Testis (tissue), 3 donors: ENCODE results near the gene WFIKKN1. TPM values are rescaled to one million over a fixed set of nuclear protein-coding genes. Genes with fewer than 3 reads are reported as not detected.

Source experiments
- DNase-seq: peaks from one replicate; pipeline ENCODE4 v3.0.0-alpha.2; 2019
- H3K27ac ChIP-seq, 2 donors: fragments of 200-600 bp; sonication (generic); one replicate each; pipeline ENCODE4 v1.5.1; 2019
- H3K27me3 ChIP-seq: fragments of 200-600 bp; sonication (generic); one replicate; pipeline ENCODE4 v1.5.1; 2019
- H3K36me3 ChIP-seq: fragments of 200-600 bp; sonication (generic); one replicate; pipeline ENCODE4 v1.5.1; 2017; ENCODE audit warnings: low read depth; ENCODE audit errors: missing control alignments
- H3K4me1 ChIP-seq: fragments of 200-600 bp; sonication (generic); one replicate; pipeline ENCODE4 v1.5.1; 2019
- H3K4me3 ChIP-seq, 2 donors: fragments of 200-600 bp; sonication (generic); one replicate each; pipeline ENCODE4 v1.5.1; 2017 to 2019
- H3K9me3 ChIP-seq: fragments of 200-600 bp; sonication (generic); one replicate; pipeline ENCODE4 v1.5.1; 2017
- CTCF ChIP-seq, 3 experiments: fragments of 450-650 bp in 2 of 3; fragments of 200-600 bp in 1 of 3; sonication (generic) in 1 of 3; IDR thresholded peaks; one replicate each; pipeline ENCODE4 v1.5.1; 2016 to 2019; ENCODE audit warnings: antibody characterized with exemption in 3 of 3, mild to moderate bottlenecking in 2 of 3, moderate library complexity in 1 of 3
- POLR2A ChIP-seq: fragments of 450-650 bp; IDR thresholded peaks from one replicate; pipeline ENCODE4 v1.6.1; 2017; ENCODE audit warnings: antibody characterized with exemption, mild to moderate bottlenecking, moderate library complexity
- WGBS, 2 donors: methylation state at CpG; one replicate each; pipeline ENCODE4 v1.1.5; 2018; 5-methylcytosine and 5-hydroxymethylcytosine counted together
- intact Hi-C: fragments of 100-400 bp; cut with DNase I; formaldehyde crosslinking; loops from one replicate; pipeline ENCODE4 v1.15.1; 2023; ENCODE audit warnings: low total_unique reads
- polyA plus RNA-seq: library from polyadenylated mRNA; stranded (reverse); fragments of 350-450 nt; fragmentation: Illumina TruSeq; extraction: RNeasy Lipid Tissue Mini Kit (QIAGEN cat#74804); gene quantifications from one replicate; pipeline ENCODE4 v1.2.3, GENCODE V29; 2014; ENCODE audit warnings: low read depth, low replicate concordance; ENCODE audit not compliant: insufficient read depth
- total RNA-seq, 2 donors: library from RNA; depleted of rRNA; stranded (reverse); fragments of >200 nt; gene quantifications; one replicate each; pipeline ENCODE4 v1.2.3, GENCODE V29; 2016

Gene WFIKKN1
- total and polyA plus RNA-seq, 3 donors from 2014 or later = 1.1 to 10.5 (median 3.5) TPM

- Histone ChIP-seq H3K27ac (no peak overlapping the region), H3K36me3 (no peaks in the 10 kb centered on the region), H3K9me3 (no peaks in the 10 kb centered on the region), H3K4me1 (peaks cover 40% of the 10 kb centered on the region), H3K27me3 (no peaks in the 10 kb centered on the region), H3K4me3 (no peak overlapping the region)
- intact Hi-C loops = loop anchor here (2.0 kb wide), 1 partner anchor 59 kb away; the partner anchor contains the start of gene CIAO3
- no peak for TF ChIP-seq POLR2A
- TF ChIP-seq CTCF (IDR thresholded peaks at IDR 0.05) = no peak
- no peak for DNase-seq
- 55 to 79% methylated on average over 13 to 28 of the region's 28 CpGs for WGBS, 2 donors
Measured at GRCh38 chr16:681746-682427, 51.1 kb downstream of the WFIKKN1 start.

GRCh38 chr16:682493-683395, 52.0 kb downstream of the WFIKKN1 start:
- 81 to 86% methylated on average over 18 to 33 of the region's 36 CpGs for WGBS, 2 donors
- H3K4me1 ChIP-seq = peaks cover 40% of the 10 kb centered on the region
- DNase-seq = no peak
- TF ChIP-seq POLR2A (no peak), CTCF (IDR thresholded peaks at IDR 0.05) (no peak)
- H3K4me3 ChIP-seq = no peak overlapping the region
- H3K9me3 ChIP-seq = no peaks in the 10 kb centered on the region
- no peak overlapping the region for H3K27ac ChIP-seq
- no peaks in the 10 kb centered on the region for H3K36me3 ChIP-seq
- intact Hi-C loops = loop anchor here (2.0 kb wide), 1 partner anchor 58 kb away; the partner anchor contains the start of gene CIAO3
- no peaks in the 10 kb centered on the region for H3K27me3 ChIP-seq

GRCh38 chr16:683396-684070, 52.7 kb downstream of the WFIKKN1 start:
- 11 to 20% methylated on average over 7 to 42 of the region's 57 CpGs for WGBS, 2 donors

More at GRCh38 chr16:683396-684070, 52.7 kb downstream of the WFIKKN1 start:
- TF ChIP-seq CTCF (IDR thresholded peaks at IDR 0.05) = no peak
- DNase-seq = no peak
- H3K4me3 ChIP-seq = peak overlapping the region; percentile 51 to 56
- H3K36me3 ChIP-seq = no peaks in the 10 kb centered on the region
- intact Hi-C loops = loop anchor here (2.0 kb wide), 1 partner anchor 57 kb away; the partner anchor contains the start of gene CIAO3
- H3K9me3 ChIP-seq = no peaks in the 10 kb centered on the region
- H3K4me1 ChIP-seq = peaks cover 40% of the 10 kb centered on the region
- no peaks in the 10 kb centered on the region for H3K27me3 ChIP-seq
- peak overlapping the region; percentile 45 to 79 for H3K27ac ChIP-seq

Other genes starting within 250 kb of the WFIKKN1 start
- 100 to 1,000 TPM; 261 to 265 TPM for gene PGAP6, start 249.0 kb upstream of the WFIKKN1 start, total RNA-seq
- 121 TPM for gene PGAP6, start 249.0 kb upstream of the WFIKKN1 start, polyA plus RNA-seq
- gene NME4, start 233.8 kb upstream of the WFIKKN1 start, total RNA-seq = 100 to 1,000 TPM in 1 of 2 donors, 10 to 100 TPM in 1; 87.5 to 107 TPM
- gene NME4, start 233.8 kb upstream of the WFIKKN1 start, polyA plus RNA-seq = 79.2 TPM
- 10 to 100 TPM; 52.2 to 56.1 TPM for gene DECR2, start 229.1 kb upstream of the WFIKKN1 start, total RNA-seq
- 33.2 TPM for gene DECR2, start 229.1 kb upstream of the WFIKKN1 start, polyA plus RNA-seq
- 100 to 1,000 TPM; 166 to 186 TPM for gene RAB11FIP3, start 205.3 kb upstream of the WFIKKN1 start, total RNA-seq
- gene RAB11FIP3, start 205.3 kb upstream of the WFIKKN1 start, polyA plus RNA-seq = 61.7 TPM
- gene CAPN15, start 103.3 kb upstream of the WFIKKN1 start, total RNA-seq = 100 to 1,000 TPM; 108 to 115 TPM
- 48.0 TPM for gene CAPN15, start 103.3 kb upstream of the WFIKKN1 start, polyA plus RNA-seq
- gene PRR35, start 70.6 kb upstream of the WFIKKN1 start, total RNA-seq = 1 to 10 TPM; 5.0 to 7.2 TPM
- 1.7 TPM for gene PRR35, start 70.6 kb upstream of the WFIKKN1 start, polyA plus RNA-seq
- 1 to 10 TPM; 4.5 TPM for gene NHLRC4, start 64.0 kb upstream of the WFIKKN1 start, total RNA-seq
- gene NHLRC4, start 64.0 kb upstream of the WFIKKN1 start, polyA plus RNA-seq = 3.0 TPM
- 100 to 1,000 TPM in 1 of 2 donors, 10 to 100 TPM in 1; 95.4 to 123 TPM for gene PIGQ, start 61.0 kb upstream of the WFIKKN1 start, total RNA-seq
- 80.5 TPM for gene PIGQ, start 61.0 kb upstream of the WFIKKN1 start, polyA plus RNA-seq
- 10 to 100 TPM; 47.9 to 51.2 TPM for gene RAB40C, start 40.9 kb upstream of the WFIKKN1 start, total RNA-seq
- 27.6 TPM for gene RAB40C, start 40.9 kb upstream of the WFIKKN1 start, polyA plus RNA-seq
- gene METTL26, start 5.3 kb downstream of the WFIKKN1 start, total RNA-seq = 100 to 1,000 TPM; 161 to 185 TPM
- gene METTL26, start 5.3 kb downstream of the WFIKKN1 start, polyA plus RNA-seq = 72.1 TPM
- gene MCRIP2, start 10.8 kb downstream of the WFIKKN1 start, total RNA-seq = 100 to 1,000 TPM in 1 of 2 donors, 10 to 100 TPM in 1; 83.1 to 134 TPM
- 78.2 TPM for gene MCRIP2, start 10.8 kb downstream of the WFIKKN1 start, polyA plus RNA-seq
- 100 to 1,000 TPM; 155 to 195 TPM for gene WDR90, start 18.4 kb downstream of the WFIKKN1 start, total RNA-seq
- gene WDR90, start 18.4 kb downstream of the WFIKKN1 start, polyA plus RNA-seq = 102 TPM
- gene RHOT2, start 37.1 kb downstream of the WFIKKN1 start, total RNA-seq = 100 to 1,000 TPM; 157 to 176 TPM
- gene RHOT2, start 37.1 kb downstream of the WFIKKN1 start, polyA plus RNA-seq = 77.7 TPM
- 1 to 10 TPM; 8.5 to 9.8 TPM for gene RHBDL1, start 44.7 kb downstream of the WFIKKN1 start, total RNA-seq
- 2.1 TPM for gene RHBDL1, start 44.7 kb downstream of the WFIKKN1 start, polyA plus RNA-seq
- gene STUB1, start 49.4 kb downstream of the WFIKKN1 start, total RNA-seq = 100 to 1,000 TPM; 126 to 160 TPM
- gene STUB1, start 49.4 kb downstream of the WFIKKN1 start, polyA plus RNA-seq = 93.3 TPM
- gene JMJD8, start 53.3 kb downstream of the WFIKKN1 start, total RNA-seq = 100 to 1,000 TPM in 1 of 2 donors, 10 to 100 TPM in 1; 84.2 to 101 TPM
- gene JMJD8, start 53.3 kb downstream of the WFIKKN1 start, polyA plus RNA-seq = 95.5 TPM
- gene WDR24, start 59.4 kb downstream of the WFIKKN1 start, total RNA-seq = 10 to 100 TPM; 33.9 to 39.1 TPM
- gene WDR24, start 59.4 kb downstream of the WFIKKN1 start, polyA plus RNA-seq = 21.4 TPM
- gene FBXL16, start 74.8 kb downstream of the WFIKKN1 start, total RNA-seq = 10 to 100 TPM; 15.8 to 16.1 TPM
- gene FBXL16, start 74.8 kb downstream of the WFIKKN1 start, polyA plus RNA-seq = 23.4 TPM
- 10 to 100 TPM; 34.9 to 50.6 TPM for gene METRN, start 84.1 kb downstream of the WFIKKN1 start, total RNA-seq
- 21.0 TPM for gene METRN, start 84.1 kb downstream of the WFIKKN1 start, polyA plus RNA-seq
- gene ANTKMT, start 90.2 kb downstream of the WFIKKN1 start, total RNA-seq = 100 to 1,000 TPM in 1 of 2 donors, 10 to 100 TPM in 1; 81.1 to 108 TPM
- gene ANTKMT, start 90.2 kb downstream of the WFIKKN1 start, polyA plus RNA-seq = 68.5 TPM
- 1 to 10 TPM; 3.2 to 6.1 TPM for gene CCDC78, start 95.5 kb downstream of the WFIKKN1 start, total RNA-seq
- gene CCDC78, start 95.5 kb downstream of the WFIKKN1 start, polyA plus RNA-seq = 5.7 TPM
- gene HAGHL, start 96.1 kb downstream of the WFIKKN1 start, total RNA-seq = 10 to 100 TPM in 1 of 2 donors, 1 to 10 TPM in 1; 9.9 to 13.7 TPM
- 7.2 TPM for gene HAGHL, start 96.1 kb downstream of the WFIKKN1 start, polyA plus RNA-seq
- gene CIAO3, start 110.0 kb downstream of the WFIKKN1 start, total RNA-seq = 10 to 100 TPM; 58.0 to 59.0 TPM
- 28.9 TPM for gene CIAO3, start 110.0 kb downstream of the WFIKKN1 start, polyA plus RNA-seq
- gene MSLN, start 129.7 kb downstream of the WFIKKN1 start, total RNA-seq = 1 to 10 TPM; 1.5 to 2.8 TPM
- gene MSLN, start 129.7 kb downstream of the WFIKKN1 start, polyA plus RNA-seq = 18.5 TPM
- 10 to 100 TPM; 18.6 to 24.0 TPM for gene RPUSD1, start 157.4 kb downstream of the WFIKKN1 start, total RNA-seq
- 11.4 TPM for gene RPUSD1, start 157.4 kb downstream of the WFIKKN1 start, polyA plus RNA-seq
- 10 to 100 TPM; 90.6 to 95.0 TPM for gene CHTF18, start 157.6 kb downstream of the WFIKKN1 start, total RNA-seq
- gene CHTF18, start 157.6 kb downstream of the WFIKKN1 start, polyA plus RNA-seq = 32.5 TPM
- gene GNG13, start 169.7 kb downstream of the WFIKKN1 start, total RNA-seq = not detected
- not detected for gene GNG13, start 169.7 kb downstream of the WFIKKN1 start, polyA plus RNA-seq